Left lung (tissue), 10 donors: Measurements from ENCODE around the gene TMEM115. TPM values are rescaled to one million over a fixed set of nuclear protein-coding genes. Genes with fewer than 3 reads are reported as not detected.

Experiments used
- ATAC-seq: fragments of 200-7000 bp; cut with Tn5 transposase; one replicate; pipeline ENCODE4 v1.9.1; 2020; ENCODE audit warnings: moderate library complexity
- DNase-seq, 4 donors: peaks; one replicate each; pipeline ENCODE4 v3.0.0-alpha.2; 2013 to 2020
- H3K27ac ChIP-seq, 2 donors: fragments of 200-600 bp; sonication (generic) in 1 of 2; one replicate each; pipeline versions ENCODE4 v1.5.0 to v1.8.0; 2020 to 2021
- H3K27me3 ChIP-seq, 2 donors: fragments of 200-600 bp; sonication (generic) in 1 of 2; one replicate each; pipeline versions ENCODE4 v1.5.0 to v1.8.0; 2020 to 2021
- H3K36me3 ChIP-seq, 2 donors: fragments of 200-600 bp; sonication (generic) in 1 of 2; one replicate each; pipeline versions ENCODE4 v1.5.0 to v1.8.0; 2020 to 2021
- H3K4me1 ChIP-seq, 2 donors: fragments of 200-600 bp; one replicate each; pipeline ENCODE4 v1.8.0; 2021
- H3K4me3 ChIP-seq, 2 donors: fragments of 200-600 bp; sonication (generic) in 1 of 2; one replicate each; pipeline versions ENCODE4 v1.5.0 to v1.8.0; 2020 to 2021; ENCODE audit warnings: mild to moderate bottlenecking in 1 of 2
- H3K9me3 ChIP-seq, 2 donors: fragments of 200-600 bp; sonication (generic) in 1 of 2; one replicate each; pipeline versions ENCODE4 v1.5.0 to v1.8.0; 2020 to 2021
- intact Hi-C, 2 donors: fragments of 100-400 bp; cut with DNase I; formaldehyde crosslinking; loops; one replicate each; pipeline versions ENCODE4 v1.11.2 to v1.14.2; 2022
- polyA plus RNA-seq, 6 donors: library from polyadenylated mRNA; unstranded; fragments of 120-200 nt; gene quantifications; one replicate each; pipeline ENCODE4 v1.2.1, GENCODE V29; 2013; ENCODE audit not compliant: insufficient read length in 6 of 6
- total RNA-seq, 2 donors: library from RNA; stranded (reverse); fragmentation: NEBNext Ultra II Directional; extraction: Animal tissue kit (Norgen Biotek cat#: 25700); gene quantifications; one replicate each; pipeline ENCODE4 v1.2.1, GENCODE V29; 2021
- TF ChIP-seq, protein P1 (sequence below), 2 donors: fragments of 200-600 bp; sonication (generic) in 1 of 2; IDR thresholded peaks; one replicate each; pipeline versions ENCODE4 v1.5.0 to v1.8.0; 2021; ENCODE audit warnings: antibody characterized with exemption in 2 of 2
- donor health status: DM: no; HTN: yes; CAD: no.
- donor health status: DM: no; HTN: no; CAD: no.

The TMEM115 gene
- total and polyA plus RNA-seq, 8 donors, result 23.3 to 39.1 (median 29.0) TPM

GRCh38 chr3:50354186-50354764 lies 5.0 kb downstream of the TMEM115 start:
- intact Hi-C loops, result no loop called here
- H3K4me1 ChIP-seq, result peaks cover 51 to 85% of the 10 kb centered on the region in 2 donors
- DNase-seq (peak in 1 of 4 donors; percentile 46), ATAC-seq (no peak)
- no peak overlapping the region for H3K4me3 ChIP-seq
- H3K27ac ChIP-seq, result no peak overlapping the region
- H3K36me3 ChIP-seq, result peaks cover 4 to 42% of the 10 kb centered on the region in 2 donors
- no peaks in the 10 kb centered on the region for H3K9me3 ChIP-seq
- H3K27me3 ChIP-seq, result no peaks in the 10 kb centered on the region
- TF ChIP-seq, protein P1, sequence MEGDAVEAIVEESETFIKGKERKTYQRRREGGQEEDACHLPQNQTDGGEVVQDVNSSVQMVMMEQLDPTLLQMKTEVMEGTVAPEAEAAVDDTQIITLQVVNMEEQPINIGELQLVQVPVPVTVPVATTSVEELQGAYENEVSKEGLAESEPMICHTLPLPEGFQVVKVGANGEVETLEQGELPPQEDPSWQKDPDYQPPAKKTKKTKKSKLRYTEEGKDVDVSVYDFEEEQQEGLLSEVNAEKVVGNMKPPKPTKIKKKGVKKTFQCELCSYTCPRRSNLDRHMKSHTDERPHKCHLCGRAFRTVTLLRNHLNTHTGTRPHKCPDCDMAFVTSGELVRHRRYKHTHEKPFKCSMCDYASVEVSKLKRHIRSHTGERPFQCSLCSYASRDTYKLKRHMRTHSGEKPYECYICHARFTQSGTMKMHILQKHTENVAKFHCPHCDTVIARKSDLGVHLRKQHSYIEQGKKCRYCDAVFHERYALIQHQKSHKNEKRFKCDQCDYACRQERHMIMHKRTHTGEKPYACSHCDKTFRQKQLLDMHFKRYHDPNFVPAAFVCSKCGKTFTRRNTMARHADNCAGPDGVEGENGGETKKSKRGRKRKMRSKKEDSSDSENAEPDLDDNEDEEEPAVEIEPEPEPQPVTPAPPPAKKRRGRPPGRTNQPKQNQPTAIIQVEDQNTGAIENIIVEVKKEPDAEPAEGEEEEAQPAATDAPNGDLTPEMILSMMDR (IDR thresholded peaks at IDR 0.05), result no peak

GRCh38 chr3:50353245-50354004 lies 5.9 kb downstream of the TMEM115 start:
- no peak overlapping the region for H3K4me3 ChIP-seq
- peak overlapping the region in 1 of 2 donors; percentile 15 for H3K27ac ChIP-seq
- no peaks in the 10 kb centered on the region for H3K9me3 ChIP-seq
- intact Hi-C loops, result no loop called here
- ATAC-seq (no peak), DNase-seq (no peak)
- TF ChIP-seq, protein P1 (IDR thresholded peaks at IDR 0.05), result no peak
- H3K36me3 ChIP-seq, result peaks cover 4 to 48% of the 10 kb centered on the region in 2 donors
- H3K27me3 ChIP-seq, result no peaks in the 10 kb centered on the region
- H3K4me1 ChIP-seq, result peaks cover 50 to 89% of the 10 kb centered on the region in 2 donors

DNA sequence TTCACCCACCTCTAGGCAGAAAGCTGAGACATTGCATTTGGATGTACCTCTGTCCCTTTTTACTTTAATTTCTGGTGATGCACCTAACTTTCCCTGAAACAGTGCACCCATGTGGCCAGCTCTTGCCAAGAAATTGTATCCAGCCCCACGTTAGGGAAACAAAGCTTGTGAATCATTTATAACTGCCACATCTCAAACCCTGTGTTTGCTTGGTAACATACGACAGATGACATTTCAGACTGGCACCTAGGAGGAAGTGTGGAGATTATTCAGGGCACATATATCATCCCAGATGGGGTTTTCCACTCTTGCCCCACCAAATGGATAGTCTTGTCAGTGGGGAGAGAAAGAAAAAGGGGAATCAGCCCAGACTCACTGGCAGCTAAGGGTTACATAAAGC lies 6.5 kb downstream of the TMEM115 start:
- TF ChIP-seq, protein P1 (IDR thresholded peaks at IDR 0.05), result no peak
- no peak for ATAC-seq

GRCh38 chr3:50351323-50351697 lies 8.0 kb downstream of the TMEM115 start:
- H3K9me3 ChIP-seq, result no peaks in the 10 kb centered on the region
- TF ChIP-seq, protein P1 (IDR thresholded peaks at IDR 0.05), result no peak
- peaks cover 4 to 54% of the 10 kb centered on the region in 2 donors for H3K36me3 ChIP-seq
- no peak for ATAC-seq
- intact Hi-C loops, result no loop called here
- H3K27me3 ChIP-seq, result no peaks in the 10 kb centered on the region
- H3K27ac ChIP-seq, result peak overlapping the region in 1 of 2 donors; percentile 97
- no peak for DNase-seq
- H3K4me3 ChIP-seq, result peak overlapping the region; percentile 69 to 78
- peaks cover 29 to 82% of the 10 kb centered on the region in 2 donors for H3K4me1 ChIP-seq

More for the DNA sequence above, 6.5 kb downstream of the TMEM115 start:
- no peaks in the 10 kb centered on the region for H3K9me3 ChIP-seq
- H3K27me3 ChIP-seq, result no peaks in the 10 kb centered on the region
- intact Hi-C loops, result no loop called here
- peaks cover 43 to 83% of the 10 kb centered on the region in 2 donors for H3K4me1 ChIP-seq
- peaks cover 4 to 55% of the 10 kb centered on the region in 2 donors for H3K36me3 ChIP-seq
- H3K4me3 ChIP-seq, result no peak overlapping the region
- DNase-seq, result no peak
- peak overlapping the region in 1 of 2 donors; percentile 15 for H3K27ac ChIP-seq
